Measurements from ENCODE around the gene ACSL6. TPM values are rescaled to one million over a fixed set of nuclear protein-coding genes. Genes with fewer than 3 reads are reported as not detected.

Gene ACSL6
- total RNA-seq, 1 donor = not detected

- H3K4me3 ChIP-seq (ENCODE audit: low read depth, low read length) = no peak overlapping the region
- no peak for DNase-seq (ENCODE audit: low read depth)
- TF ChIP-seq CTCF (IDR thresholded peaks at IDR 0.05; ENCODE audit: insufficient read depth, low read length) = no peak
Measured at GRCh38 chr5:132029609-132030330, 18.3 kb upstream of the ACSL6 start.

GRCh38 chr5:132027027-132027426, 15.6 kb upstream of the ACSL6 start:
- TF ChIP-seq CTCF (IDR thresholded peaks at IDR 0.05; ENCODE audit: insufficient read depth, low read length) = no peak
- no peak overlapping the region for H3K4me3 ChIP-seq (ENCODE audit: low read depth, low read length)
- DNase-seq (ENCODE audit: low read depth) = no peak

- no peak for DNase-seq (ENCODE audit: low read depth)
- no peak overlapping the region for H3K4me3 ChIP-seq (ENCODE audit: low read depth, low read length)
- no peak for TF ChIP-seq CTCF (IDR thresholded peaks at IDR 0.05; ENCODE audit: insufficient read depth, low read length)
Measured at GRCh38 chr5:132026516-132027008, 15.1 kb upstream of the ACSL6 start.

- H3K4me3 ChIP-seq (ENCODE audit: low read depth, low read length) = no peak overlapping the region
- TF ChIP-seq CTCF (IDR thresholded peaks at IDR 0.05; ENCODE audit: insufficient read depth, low read length) = no peak
- no peak for DNase-seq (ENCODE audit: low read depth)
Measured at GRCh38 chr5:132025403-132025971, 14.0 kb upstream of the ACSL6 start.

- TF ChIP-seq CTCF (IDR thresholded peaks at IDR 0.05; ENCODE audit: insufficient read depth, low read length) = no peak
Measured at GRCh38 chr5:132024789-132025402, 13.4 kb upstream of the ACSL6 start.

GRCh38 chr5:132024117-132024435, 12.6 kb upstream of the ACSL6 start:
- no peak for TF ChIP-seq CTCF (IDR thresholded peaks at IDR 0.05; ENCODE audit: insufficient read depth, low read length)
- H3K4me3 ChIP-seq (ENCODE audit: low read depth, low read length) = no peak overlapping the region
- no peak for DNase-seq (ENCODE audit: low read depth)

More at GRCh38 chr5:132024789-132025402, 13.4 kb upstream of the ACSL6 start:
- no peak for DNase-seq (ENCODE audit: low read depth)
- no peak overlapping the region for H3K4me3 ChIP-seq (ENCODE audit: low read depth, low read length)

All from fibroblast of the aortic adventitia (primary cell).